Measurements from ENCODE around the gene PRPF6.
A peak's percentile ranks its signal among the peaks of the same experiment; 100 is the strongest.
"Not testable (repeated sequence)": the region's sequence is repeated elsewhere in the genome, so short reads cannot be mapped to it uniquely, and the experiment has no call there.

The PRPF6 gene

DNA sequence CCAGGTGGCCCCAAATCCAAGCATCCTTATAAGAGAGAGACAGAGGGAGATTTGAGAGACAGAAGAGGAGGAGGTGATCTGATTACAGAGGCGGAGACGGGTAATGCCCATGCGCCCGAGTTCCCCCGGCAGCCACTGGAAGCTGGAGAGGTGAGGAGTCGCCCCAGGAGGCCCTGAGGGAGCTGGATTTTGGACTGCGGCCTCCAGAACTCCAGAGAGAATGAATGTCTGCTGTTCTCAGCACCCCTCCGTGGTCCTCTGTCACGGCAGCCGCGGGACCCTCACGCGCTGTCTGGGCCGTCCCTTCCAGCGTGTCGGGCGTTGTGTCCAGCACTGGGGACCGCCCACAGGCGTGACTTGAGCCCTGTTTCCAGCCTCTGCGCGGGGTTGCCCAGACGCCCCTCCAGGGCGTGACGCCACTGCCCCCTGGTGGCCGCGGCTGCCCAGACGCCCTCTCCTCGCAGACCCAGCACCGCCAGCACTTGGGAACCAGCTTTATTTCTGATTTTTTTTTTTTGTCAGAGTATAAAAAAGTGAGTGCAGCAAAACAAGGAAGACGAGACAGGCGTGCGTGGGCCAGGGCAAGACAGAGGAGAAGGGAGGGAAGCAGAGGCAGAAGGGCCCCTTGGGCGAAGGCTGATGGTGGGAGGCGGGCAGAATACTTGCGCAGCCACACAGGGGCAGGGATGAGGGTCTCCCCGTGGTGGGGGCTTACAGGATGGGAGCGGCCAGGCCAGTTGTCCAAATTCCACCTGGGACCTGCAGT, 7.1 kb upstream of the PRPF6 start:
- DNase-seq (ENCODE audit: low read depth) = no peak

DNA sequence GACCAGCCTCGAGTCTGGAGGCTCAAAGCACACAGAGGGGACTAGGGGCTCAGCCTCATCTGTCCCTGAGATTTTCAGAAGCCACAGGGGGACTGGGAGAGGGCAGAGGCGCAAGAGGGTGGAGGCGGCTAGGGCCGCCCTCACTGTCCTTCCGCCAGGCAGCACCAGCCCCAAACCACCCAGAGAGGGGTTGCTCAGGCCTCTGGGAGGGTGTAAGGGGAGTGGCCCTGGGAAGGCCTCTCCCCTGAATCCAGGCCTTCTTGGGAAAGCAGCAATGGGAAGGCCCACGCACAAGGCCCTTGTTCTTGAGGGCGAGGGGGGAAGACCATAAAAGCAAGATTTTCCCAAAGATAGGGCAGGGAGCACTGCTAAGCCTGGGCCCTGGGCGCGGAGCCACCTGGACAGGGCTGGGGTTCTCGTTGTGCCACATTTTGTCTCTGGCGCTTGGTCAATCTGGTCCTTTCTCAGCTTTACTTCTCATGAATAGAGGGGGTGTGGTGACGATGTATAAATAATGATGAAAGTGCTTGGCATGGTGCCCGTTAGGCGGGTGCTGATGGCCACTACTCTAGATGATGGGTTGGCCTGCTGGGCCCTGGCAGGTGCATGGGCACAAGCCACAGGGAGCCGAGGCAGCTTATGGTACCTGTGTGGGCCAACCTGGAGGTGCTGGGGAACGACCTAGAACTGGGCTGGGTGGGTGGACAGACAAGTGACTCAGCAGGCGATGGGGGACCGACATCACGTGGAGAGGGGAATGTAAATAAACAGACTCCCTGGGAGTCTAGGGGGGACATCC, 6.3 kb upstream of the PRPF6 start:
- no peak for DNase-seq (ENCODE audit: low read depth)

DNA sequence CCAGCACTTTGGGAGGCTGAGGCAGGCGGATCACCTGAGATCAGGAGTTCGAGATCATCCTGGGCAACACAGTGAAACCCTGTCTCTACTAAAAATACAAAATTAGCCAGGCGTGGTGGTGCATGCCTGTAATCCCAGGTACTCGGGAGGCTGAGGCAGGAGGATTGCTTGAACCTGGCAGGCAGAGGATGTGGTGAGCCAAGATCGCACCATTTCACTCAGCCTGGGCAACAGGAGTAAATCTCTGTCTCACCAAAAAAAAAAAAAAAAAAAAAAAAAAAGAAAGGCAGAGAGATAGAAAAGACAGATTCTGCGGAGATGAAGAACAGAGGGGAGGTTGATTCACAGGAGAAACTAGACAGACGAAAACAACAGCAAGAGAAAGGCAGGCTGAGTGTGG, 4.4 kb upstream of the PRPF6 start:
- DNase-seq (ENCODE audit: low read depth) = not testable (repeated sequence)

GRCh38 chr20:63976980-63977738, 3.8 kb upstream of the PRPF6 start:
- DNase-seq (ENCODE audit: low read depth) = no peak

GRCh38 chr20:63977739-63978276, 3.1 kb upstream of the PRPF6 start:
- no peak for DNase-seq (ENCODE audit: low read depth)

GRCh38 chr20:63978319-63979228, 2.4 kb upstream of the PRPF6 start:
- DNase-seq (ENCODE audit: low read depth) = no peak

GRCh38 chr20:63979229-63979556, 1.7 kb upstream of the PRPF6 start:
- DNase-seq (ENCODE audit: low read depth) = no peak

DNA sequence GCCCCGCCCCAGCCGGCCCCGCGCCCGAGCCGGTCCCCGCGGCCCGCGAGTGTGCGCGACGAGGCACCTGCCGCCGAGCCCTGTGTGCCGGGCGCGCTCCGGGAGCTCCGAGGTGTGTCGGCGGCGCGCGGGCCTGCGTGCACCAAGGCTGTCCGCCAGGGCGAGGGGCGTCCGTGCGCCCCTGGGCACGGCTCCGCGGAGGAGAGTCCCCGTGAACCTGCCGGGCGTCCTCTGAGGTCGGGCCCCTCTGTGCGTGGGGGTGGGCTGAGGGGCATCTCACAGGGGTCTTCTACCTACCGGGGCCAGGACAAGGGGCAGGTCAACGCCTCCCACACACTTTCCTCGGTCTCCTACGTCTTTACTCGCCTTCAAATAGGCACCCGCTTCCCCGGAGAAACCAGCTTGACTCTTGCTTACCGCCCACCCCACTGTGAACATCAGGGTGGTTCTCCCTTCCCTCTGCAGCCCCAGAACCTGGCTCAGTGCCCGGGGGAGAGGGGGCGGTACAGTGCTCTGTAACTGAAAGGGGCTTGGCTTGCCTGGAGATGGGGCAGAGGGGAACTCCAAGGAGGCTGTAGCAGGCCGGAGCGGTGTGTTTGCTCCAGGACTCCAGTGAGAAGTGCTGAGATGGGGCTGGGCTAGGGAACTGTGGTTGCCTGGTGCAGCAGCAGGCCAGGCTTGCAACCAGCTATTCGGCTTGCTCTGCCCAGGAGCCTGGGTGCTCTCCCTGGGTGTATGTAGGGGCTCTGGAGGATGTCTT, 1.2 kb upstream of the PRPF6 start, which contains the start of gene SAMD10:
TSS of gene SAMD10 (minus strand) at position 86 of the 760 bp plus-strand sequence. CDS start 175 bp downstream, outside the sequence.
- DNase-seq (ENCODE audit: low read depth) = no peak

- no peak for DNase-seq (ENCODE audit: low read depth)
These were observed 571 bp upstream of the PRPF6 start for GRCh38 chr20:63980317-63980805.

DNA sequence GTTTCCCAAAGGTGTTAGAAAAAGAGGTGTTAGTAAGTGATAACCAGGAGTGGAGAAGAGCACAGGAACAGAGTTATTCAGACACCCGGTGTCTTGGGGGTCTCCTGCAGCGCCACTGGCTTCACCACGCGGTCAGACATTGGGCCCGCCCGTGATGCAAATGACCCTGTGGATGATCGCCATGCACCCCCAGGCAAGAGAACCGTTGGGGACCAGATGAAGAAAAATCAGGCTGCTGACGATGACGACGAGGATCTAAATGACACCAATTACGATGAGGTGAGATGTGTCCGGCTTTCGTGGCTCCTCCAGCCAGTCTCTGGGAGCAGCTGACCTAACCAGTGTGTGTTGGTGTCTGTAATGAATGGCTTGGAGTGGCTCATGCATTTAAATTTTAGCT, 2.0 kb downstream of the PRPF6 start:
- no peak for DNase-seq (ENCODE audit: low read depth)

DNA sequence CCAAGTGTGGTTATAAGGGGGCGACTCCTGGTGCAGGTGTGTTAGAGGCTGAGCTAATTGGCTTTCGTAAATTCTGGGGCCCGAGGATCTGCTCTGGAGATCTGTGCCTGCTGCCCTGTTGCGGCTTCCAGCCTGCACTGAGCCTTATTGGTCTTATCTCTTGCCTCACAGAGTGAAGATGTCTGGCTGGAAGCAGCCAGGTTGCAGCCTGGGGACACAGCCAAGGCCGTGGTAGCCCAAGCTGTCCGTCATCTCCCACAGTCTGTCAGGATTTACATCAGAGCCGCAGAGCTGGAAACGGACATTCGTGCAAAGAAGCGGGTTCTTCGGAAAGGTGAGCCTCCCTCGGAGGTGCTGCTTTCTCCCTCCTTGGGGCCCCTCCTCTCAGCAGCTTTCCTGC, 20.0 kb downstream of the PRPF6 start:
- no peak for DNase-seq (ENCODE audit: low read depth)

DNA sequence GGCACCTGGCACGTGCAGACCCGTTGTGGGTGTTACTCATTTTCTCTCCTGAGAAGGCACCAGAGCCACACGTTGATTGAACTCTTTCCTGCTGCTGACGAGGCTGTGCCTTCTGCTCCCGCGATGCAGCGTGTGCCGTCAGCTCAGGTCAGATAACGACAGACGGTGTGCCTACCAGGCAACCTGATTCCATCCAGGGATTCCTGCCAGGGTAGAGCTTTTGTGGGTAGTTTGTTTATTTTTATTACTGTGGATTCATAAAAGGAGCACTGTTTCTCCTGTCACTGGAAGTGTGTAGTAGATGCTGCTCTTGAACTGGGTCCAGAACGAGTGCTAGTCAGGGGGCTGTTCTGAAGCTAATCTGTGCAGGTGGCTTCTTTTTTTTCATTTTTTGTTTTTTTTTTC, 20.7 kb downstream of the PRPF6 start:
- no peak for DNase-seq (ENCODE audit: low read depth)

GRCh38 chr20:64003960-64004725, 23.2 kb downstream of the PRPF6 start:
- no peak for DNase-seq (ENCODE audit: low read depth)

GRCh38 chr20:64005394-64005793, 24.5 kb downstream of the PRPF6 start:
- DNase-seq (ENCODE audit: low read depth) = no peak

DNA sequence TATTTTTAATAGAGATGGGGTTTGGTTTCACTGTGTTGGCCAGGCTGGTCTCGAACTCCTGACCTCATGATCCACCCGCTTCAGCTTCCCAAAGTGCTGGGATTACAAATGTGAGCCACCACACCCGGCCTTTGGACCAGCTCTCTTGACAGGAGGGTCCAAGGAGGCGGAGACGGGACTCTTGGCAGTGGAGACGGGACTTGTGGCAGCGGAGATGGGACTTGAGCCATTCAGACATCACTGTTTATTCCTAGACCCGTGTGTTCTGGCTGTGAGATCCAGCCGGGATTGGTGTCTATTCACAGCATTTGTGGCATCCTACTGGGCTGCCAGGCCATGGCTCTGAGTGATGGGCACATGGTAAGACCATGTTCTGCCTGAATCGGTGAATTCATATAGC, 25.6 kb downstream of the PRPF6 start:
- DNase-seq (ENCODE audit: low read depth) = no peak

GRCh38 chr20:64006902-64007301, 26.0 kb downstream of the PRPF6 start:
- DNase-seq (ENCODE audit: low read depth) = no peak

DNA sequence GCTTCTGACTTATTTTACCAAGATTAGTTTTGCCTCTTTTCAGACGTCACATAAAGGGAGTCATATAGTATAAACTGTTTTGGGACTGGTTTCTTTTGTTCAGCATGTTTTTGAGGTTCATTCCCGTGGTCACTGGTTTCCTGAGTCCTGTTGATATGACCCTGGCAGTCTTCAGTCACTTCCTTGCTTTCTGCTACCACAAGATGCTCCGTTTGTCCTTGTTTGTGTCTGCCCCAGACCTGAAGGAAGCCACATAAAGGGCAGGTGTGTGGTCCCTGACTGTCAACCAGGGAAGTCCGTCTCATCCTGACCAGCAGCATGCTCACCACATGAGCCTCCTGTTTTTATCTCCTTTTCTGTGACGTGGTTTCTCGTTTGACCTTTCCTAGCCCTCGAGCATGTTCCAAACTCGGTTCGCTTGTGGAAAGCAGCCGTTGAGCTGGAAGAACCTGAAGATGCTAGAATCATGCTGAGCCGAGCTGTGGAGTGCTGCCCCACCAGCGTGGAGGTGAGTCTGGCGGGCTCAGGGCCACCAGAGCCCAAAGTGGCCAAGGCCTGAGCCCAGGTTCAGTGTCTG, 29.0 kb downstream of the PRPF6 start:
- no peak for DNase-seq (ENCODE audit: low read depth)

DNA sequence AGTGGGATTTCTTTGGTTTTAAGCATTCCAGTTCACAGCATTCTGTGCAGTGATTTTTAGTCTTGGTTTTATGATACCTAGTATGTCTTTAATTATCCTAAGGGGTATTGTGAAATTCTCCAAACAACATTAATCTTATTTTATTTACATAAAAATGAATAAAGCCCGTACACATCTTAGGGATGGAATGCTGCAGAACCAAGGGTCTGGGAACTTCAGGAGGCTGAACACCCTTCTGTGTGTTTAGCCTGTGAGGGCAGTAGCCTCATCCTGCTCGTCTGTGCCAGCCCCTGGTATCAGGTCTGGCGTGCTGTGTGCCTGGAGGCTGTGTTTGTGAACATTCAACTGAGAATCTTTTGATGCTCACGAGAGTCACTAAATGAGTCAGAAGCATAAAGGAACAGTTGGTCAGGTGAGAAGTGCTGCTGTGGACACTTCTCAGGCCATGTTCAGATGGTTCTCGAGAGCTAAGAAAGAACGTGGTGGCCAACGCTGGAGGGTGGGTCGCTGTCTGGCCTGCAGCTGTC, 29.8 kb downstream of the PRPF6 start:
- DNase-seq (ENCODE audit: low read depth) = peak; percentile 67

GRCh38 chr20:64011366-64011779, 30.4 kb downstream of the PRPF6 start:
- DNase-seq (ENCODE audit: low read depth) = no peak

All from GM04503 (cell line).